Measurements from ENCODE around the gene BAHCC1.
"Not testable (repeated sequence)": the region's sequence is repeated elsewhere in the genome, so short reads cannot be mapped to it uniquely, and the experiment has no call there.

The BAHCC1 gene

DNA sequence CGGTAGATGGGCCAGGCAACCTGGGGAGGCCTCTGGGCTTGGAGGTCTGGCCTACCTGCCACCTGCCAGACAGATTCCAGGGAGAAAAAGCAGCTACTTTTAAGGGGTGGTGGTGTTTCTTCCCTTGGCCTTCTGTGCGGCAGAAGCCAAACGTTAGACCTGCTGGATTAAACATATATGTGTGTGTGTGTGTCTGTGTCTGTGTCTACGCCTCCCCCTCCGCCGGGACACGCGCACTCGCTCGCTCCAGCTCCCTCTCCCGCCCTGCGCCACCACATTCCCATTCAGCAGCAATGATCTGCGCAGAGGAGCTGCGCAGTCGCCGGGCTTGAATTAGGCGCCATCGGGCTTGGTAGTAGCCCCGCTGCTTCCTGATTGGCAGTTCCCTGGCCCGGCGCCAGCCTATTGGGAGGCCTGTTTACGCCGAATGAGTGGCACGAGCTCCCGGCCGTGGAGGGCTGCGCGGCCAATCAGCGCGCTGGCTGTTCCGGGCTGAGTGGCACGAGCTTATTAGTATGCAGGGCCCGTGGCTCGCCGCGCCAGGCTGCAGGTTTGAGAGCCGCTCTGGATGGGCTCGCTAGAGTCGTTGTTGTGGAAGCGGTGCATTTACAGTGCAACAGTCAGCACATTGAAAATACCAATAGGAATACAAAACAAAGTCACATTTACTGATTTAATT lies at the start of gene BAHCC1:
BAHCC1 (plus strand) TSS at position 537 of the 679 bp plus-strand sequence. CDS start 4,283 bp downstream, outside the sequence.
- peak; percentile 99 for DNase-seq

DNA sequence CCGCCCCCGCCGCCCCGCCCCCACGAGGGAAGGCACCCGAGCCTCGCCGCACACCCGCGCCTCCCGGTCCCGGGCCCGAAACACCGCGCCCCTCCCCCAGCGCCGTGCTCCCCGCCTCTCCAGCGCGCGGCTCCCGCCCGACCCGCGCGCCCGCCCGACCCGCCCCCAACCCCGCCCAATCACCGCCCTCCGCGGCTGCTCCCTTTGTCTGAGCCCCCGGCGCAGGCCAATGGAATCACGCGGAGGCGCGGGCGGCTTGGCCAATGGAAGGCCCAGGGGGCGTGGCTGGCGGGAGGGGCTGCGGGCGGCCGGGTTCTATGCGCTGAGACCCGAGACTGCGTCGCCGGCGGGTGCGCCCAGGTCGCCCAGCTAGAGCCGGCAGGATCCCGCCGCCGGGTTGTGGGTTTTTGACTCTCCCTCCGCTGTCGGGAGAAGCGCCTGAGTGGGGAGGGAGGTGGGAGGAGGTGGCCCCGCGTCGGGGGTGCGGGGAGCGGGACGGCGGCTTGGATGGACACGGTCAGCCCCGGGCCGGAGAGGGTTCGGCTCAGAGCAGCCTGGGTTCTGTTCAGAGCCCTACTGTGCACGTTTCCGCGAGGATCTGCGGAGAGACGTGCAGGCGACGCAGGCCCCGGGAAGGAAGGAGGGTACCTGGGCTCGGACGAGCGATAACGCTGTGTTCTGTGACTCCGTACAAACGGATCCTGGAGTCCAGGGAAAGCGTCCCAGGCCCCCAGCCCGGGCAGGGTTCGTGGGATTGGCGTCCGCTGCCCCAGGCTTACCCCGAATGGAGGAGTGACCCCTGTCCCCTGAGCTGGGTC lies 49.0 kb upstream of the BAHCC1 start:
- peak; percentile 97 for DNase-seq

- no peak for DNase-seq
Measured at GRCh38 chr17:81346908-81347349, 48.3 kb upstream of the BAHCC1 start.

DNA sequence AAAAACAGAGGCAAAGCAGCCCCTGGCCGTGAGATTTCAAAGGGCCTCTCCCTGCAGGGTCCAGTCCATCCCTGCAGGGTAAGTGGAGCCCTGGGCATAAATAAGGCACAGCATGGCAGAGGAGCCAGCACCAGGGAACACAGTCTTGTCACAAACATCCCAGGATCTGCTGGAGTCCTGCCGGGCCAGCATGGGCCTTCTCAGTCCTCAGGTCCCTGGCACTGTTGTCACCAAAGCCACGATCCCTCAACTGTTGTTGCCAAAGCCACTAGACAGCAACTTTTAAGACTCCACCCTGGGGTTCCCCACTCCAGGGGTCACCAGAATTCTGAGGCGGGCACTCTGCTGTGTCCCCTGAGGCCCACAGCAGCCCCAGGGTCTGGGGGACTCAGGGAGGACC lies 47.8 kb upstream of the BAHCC1 start:
- DNase-seq, result no peak

GRCh38 chr17:81348097-81349055 lies 46.9 kb upstream of the BAHCC1 start:
- DNase-seq, result no peak

DNA sequence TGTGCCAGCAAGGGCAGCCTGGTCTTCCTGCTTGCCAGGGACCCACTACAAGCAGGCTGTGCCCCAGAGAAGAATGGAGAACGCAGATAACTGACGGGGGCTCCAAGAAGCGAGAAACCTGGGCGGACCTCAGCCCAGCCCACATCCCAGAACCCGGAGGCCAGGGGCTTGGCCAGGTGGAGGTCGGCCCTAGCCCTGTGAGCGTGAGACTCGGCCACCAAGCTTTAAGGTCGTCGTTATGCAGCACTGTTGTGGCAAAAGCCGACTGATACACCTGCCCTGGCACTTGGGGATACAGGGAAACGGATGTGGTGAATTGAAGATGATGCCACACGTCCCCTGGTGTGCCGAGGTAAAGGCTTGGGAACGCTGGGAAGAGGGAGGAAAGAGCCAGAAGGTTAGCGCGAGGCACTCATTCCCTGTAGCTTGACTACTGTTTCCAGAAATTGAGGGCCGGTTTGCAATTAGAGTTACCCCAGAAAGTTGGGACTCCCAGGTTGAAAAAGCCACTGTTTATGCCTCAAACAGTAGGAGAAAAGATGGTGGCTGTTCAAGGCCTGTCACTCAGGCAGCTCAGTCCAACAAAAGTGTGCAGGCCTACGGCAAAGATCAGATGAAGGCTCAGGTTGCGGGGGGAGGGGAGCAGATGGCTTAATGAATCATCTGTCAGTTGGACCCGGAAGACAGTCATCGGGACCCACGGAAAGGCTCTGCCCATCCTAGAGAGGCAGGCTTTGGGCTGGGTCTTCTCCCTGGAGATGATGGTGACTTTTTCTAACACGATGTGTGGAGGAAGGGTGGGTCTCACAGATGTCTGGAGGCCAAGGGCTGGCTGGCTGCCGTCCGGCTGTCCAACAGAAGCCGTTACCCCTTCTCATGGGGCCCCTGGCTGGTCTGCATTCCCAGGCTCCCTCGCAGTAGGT lies 45.6 kb upstream of the BAHCC1 start:
- DNase-seq, result peak; percentile 26

- no peak for DNase-seq
Measured at GRCh38 chr17:81350320-81350890, 44.9 kb upstream of the BAHCC1 start.

- not testable (repeated sequence) for DNase-seq
Measured at GRCh38 chr17:81351329-81352052, 43.8 kb upstream of the BAHCC1 start.

DNA sequence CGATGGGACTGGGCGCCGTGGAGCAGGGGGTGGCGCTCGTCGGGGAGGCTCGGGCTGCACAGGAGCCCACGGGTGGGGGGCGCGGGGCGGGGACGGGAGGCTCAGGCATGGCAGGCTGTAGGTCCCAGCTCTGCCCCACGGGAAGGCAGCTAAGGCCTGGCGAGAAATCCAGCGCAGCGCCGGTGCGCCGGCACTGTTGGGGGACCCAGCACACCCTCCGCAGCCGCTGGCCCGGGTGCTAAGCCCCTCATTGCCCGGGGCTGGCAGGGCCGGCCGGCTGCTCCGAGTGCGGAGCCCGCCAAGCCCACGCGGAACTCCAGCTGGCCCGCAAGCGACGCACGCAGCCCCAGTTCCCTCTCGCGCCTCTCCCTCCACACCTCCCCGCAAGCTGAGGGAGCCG lies 43.2 kb upstream of the BAHCC1 start:
- not testable (repeated sequence) for DNase-seq

GRCh38 chr17:81354252-81354953 lies 40.9 kb upstream of the BAHCC1 start:
- DNase-seq, result no peak

- no peak for DNase-seq
Measured at GRCh38 chr17:81354954-81355347, 40.3 kb upstream of the BAHCC1 start.

DNA sequence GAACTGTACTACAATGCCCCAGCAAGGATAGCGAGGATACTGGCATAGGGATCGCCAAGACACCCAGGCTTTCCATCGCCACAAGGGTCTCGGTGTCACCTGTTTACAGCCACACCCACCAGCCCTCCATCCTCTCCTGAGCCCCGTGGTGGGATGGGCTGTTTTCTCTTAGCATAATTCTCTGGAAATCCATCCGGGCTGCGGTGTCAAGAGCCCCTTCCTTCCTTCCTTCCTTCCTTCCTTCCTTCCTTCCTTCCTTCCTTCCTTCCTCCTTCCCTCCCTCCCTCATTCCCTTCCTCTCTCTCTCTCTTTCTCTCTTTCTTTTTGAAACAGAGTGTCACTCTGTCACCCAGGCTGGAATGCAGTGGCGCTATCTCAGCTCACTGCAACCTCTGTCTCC lies 36.0 kb upstream of the BAHCC1 start:
- no peak for DNase-seq

DNA sequence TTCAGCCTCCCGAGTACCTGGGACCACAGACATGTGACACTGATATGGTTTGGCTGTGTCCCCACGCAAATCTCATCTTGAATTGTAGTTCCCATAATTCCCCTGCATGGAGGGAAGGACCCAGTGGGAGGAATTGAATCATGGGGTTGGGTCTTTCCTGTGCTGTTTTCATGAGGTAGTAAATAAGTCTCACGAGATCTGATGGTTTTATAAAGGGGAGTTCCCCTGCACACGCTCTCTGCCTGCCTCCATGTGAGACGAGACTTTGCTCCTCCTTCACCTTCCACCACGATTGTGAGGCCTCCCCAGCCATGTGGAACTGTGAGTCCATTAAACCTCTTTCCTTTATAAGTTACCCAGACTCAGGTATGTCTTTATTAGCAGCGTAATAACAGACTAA lies 33.3 kb upstream of the BAHCC1 start:
- not testable (repeated sequence) for DNase-seq

DNA sequence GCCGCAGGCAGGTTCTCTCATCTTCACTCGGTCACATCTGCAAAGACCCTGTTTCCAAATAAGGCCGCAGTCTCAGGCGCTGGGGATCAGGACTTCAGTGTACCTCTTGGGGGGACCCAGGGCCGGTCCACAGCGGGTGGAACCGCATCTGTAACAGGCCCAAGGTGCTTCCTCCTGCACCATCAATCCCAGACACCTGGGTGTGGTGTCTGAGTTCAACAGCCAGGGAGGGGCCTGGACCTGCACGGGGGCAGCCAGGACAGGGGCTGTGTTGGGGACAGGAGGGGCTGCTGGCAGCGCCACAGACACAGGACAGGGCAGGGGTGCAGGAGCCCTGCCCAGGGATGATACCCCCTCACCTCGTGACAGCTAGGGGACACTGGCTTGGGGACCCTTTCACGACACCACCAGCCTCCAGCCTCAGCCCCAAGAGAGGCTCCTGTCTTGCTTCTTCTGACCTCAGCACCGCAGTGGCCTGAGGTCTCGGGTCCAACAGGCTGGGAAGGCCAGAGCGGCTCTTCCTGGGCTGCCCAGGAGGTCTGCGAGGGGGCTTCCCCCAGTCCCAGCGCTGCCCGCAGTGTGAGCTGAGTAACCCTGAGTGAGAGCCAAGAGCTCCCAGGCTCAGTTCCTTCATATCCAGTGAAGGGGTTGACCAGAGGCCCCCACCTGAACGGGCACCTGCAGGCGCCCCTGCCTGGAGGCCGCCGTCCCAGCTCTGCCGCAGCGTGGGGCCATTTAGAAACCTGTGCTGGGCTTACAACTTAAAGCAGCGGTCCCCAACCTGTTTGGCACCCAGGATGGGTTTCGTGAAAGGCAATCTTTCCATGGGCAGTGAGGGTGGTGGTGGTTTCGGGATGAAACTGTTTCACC lies 30.7 kb upstream of the BAHCC1 start:
- no peak for DNase-seq

DNA sequence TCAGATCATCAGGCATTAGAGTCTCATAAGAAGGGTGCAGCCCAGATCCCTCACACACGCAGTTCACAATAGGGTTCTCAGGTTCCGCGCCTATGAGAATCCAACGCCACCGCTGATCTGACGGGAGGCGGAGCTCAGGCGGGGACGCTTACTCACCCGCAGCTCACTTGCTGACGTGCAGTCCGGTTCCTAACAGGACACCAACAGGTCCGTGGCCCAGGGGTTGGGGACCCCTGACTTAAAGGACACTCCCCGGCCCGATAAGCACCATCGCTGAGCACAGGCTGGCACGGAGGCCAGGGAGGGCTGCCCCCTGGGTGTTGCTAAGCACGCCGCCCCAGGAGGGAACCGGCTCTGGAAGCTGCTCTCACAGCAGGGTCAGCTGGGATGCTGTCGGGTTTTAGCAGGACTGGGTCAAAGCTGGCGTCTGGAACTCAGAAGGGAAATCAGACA lies 30.1 kb upstream of the BAHCC1 start:
- no peak for DNase-seq

DNA sequence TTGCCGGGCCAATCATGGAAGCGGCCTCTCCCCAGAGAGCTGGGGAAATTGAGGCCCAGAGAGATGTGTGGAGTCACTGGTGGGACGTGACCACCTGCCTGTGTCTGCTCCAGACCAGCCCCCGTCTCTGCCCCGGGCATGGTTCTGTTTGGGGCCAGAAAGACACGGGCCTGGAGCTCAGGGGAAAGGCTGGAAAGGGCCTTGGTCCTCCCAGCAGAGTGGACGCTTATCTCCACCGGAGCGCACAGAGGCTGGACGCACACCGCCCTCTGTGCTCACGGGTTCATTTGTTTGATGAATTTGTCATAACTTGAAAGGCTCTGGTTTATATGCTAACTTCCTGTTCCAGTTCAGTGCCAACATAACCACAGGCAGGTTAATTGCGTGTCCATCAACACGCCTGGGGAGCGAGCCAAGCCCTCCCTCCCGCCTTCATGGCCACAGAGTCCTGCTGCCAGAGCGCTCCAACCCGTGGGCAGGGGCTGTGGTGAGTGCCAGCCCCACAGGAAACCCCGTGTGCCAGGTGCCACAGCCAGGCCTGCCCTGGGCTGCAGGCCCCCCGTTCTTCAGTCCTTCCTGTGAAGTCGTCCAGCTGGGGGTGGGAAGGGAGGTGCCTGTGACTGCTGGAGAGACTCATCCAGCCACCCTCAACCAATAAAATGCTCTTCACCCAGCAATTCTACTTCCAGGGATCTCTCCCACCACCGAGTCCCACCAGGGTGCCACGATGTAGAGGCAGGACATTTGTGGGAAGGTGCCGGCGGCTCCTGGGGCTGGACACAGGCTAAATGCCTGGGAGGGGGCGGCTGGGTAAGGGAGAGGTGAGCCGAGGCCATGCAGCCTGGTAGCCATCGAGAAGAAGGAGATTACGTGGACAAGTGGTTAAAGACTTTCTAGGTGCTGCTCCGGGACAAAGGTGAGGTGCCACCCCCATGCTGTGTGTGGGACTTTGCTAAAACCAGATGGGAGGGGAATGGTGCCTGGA lies 29.4 kb upstream of the BAHCC1 start:
- DNase-seq, result no peak

GRCh38 chr17:81366648-81367047 lies 28.6 kb upstream of the BAHCC1 start:
- DNase-seq, result no peak

- DNase-seq, result no peak
Measured at GRCh38 chr17:81367171-81367570, 28.1 kb upstream of the BAHCC1 start.

Data from T1000 (cell line).